Prostate gland (tissue), 2 donors: ENCODE measurements around the gene TUBGCP3. TPM values are rescaled to one million over a fixed set of nuclear protein-coding genes. Genes with fewer than 3 reads are reported as not detected.

ENCODE experiments used
- DNase-seq: peaks from one replicate; pipeline ENCODE4 v3.0.0-alpha.2; 2019; ENCODE audit warnings: low spot score
- H3K27ac ChIP-seq, 2 donors: fragments of 200-600 bp; sonication (generic); 2 replicates each; pipeline ENCODE4 v1.5.1; 2017 to 2019
- H3K27me3 ChIP-seq: fragments of 200-600 bp; sonication (generic); replicated peaks from 2 replicates; pipeline ENCODE4 v1.5.1; 2019; ENCODE audit not compliant: insufficient read depth
- H3K36me3 ChIP-seq, 2 donors: fragments of 200-600 bp; sonication (generic); 1 replicate in 1 of 2; 2 replicates in 1 of 2; pipeline versions ENCODE4 v1.5.1 to v1.8.1; 2017 to 2019
- H3K4me1 ChIP-seq: fragments of 200-600 bp; sonication (generic); replicated peaks from 2 replicates; pipeline ENCODE4 v1.5.1; 2019
- H3K4me3 ChIP-seq, 2 donors: fragments of 200-600 bp; sonication (generic); 2 replicates each; pipeline ENCODE4 v1.5.1; 2017 to 2019
- H3K9me3 ChIP-seq: fragments of 200-600 bp; sonication (generic); 2 replicates; pipeline ENCODE4 v1.5.1; 2017
- CTCF ChIP-seq, 4 experiments: fragments of 200-600 bp in 2 of 4; fragments of 450-650 bp in 2 of 4; sonication (generic) in 2 of 4; IDR thresholded peaks; 1 replicate in 3 of 4; 2 replicates in 1 of 4; pipeline ENCODE4 v1.5.1; 2016 to 2019; ENCODE audit warnings: antibody characterized with exemption in 4 of 4, mild to moderate bottlenecking in 2 of 4, moderate library complexity in 2 of 4
- POLR2A ChIP-seq: fragments of 450-650 bp; IDR thresholded peaks from one replicate; pipeline ENCODE4 v1.6.1; 2016; ENCODE audit warnings: antibody characterized with exemption, mild to moderate bottlenecking
- POLR2AphosphoS5 ChIP-seq: sonication (generic); formaldehyde crosslinking; IDR thresholded peaks from one replicate; pipeline ENCODE4 v1.6.1; 2017; ENCODE audit warnings: antibody characterized with exemption
- WGBS: methylation state at CpG from one replicate; pipeline ENCODE4 v1.1.5; 2018; 5-methylcytosine and 5-hydroxymethylcytosine counted together
- intact Hi-C: fragments of 100-400 bp; cut with DNase I; formaldehyde crosslinking; loops from one replicate; pipeline ENCODE4 v1.14.2; 2022
- total RNA-seq, 2 donors: library from RNA; depleted of rRNA; stranded (reverse); fragments of >200 nt; gene quantifications; one replicate each; pipeline ENCODE4 v1.1.0, GENCODE V29; 2016

Gene TUBGCP3
- total RNA-seq, 2 donors from 2014 or later = 19.7 to 37.5 TPM

GRCh38 chr13:112626124-112626523 is 38.2 kb upstream of the TUBGCP3 start:
- intact Hi-C loops = no loop called here
- no peaks in the 10 kb centered on the region for H3K36me3 ChIP-seq
- no peak overlapping the region for H3K27ac ChIP-seq
- no peaks in the 10 kb centered on the region for H3K9me3 ChIP-seq
- H3K27me3 ChIP-seq = no peaks in the 10 kb centered on the region
- no peaks in the 10 kb centered on the region for H3K4me1 ChIP-seq
- TF ChIP-seq POLR2A (no peak), POLR2AphosphoS5 (no peak), CTCF (IDR thresholded peaks at IDR 0.05) (no peak)
- H3K4me3 ChIP-seq = no peak overlapping the region
- DNase-seq = no peak
- WGBS = 90% methylated on average over 8 of the region's 8 CpGs

- no peak for DNase-seq
These were observed 37.7 kb upstream of the TUBGCP3 start for GRCh38 chr13:112625698-112626097.

GRCh38 chr13:112624602-112625430 is 36.9 kb upstream of the TUBGCP3 start:
- 90% methylated on average over 19 of the region's 19 CpGs for WGBS
- DNase-seq = no peak
- TF ChIP-seq CTCF (IDR thresholded peaks at IDR 0.05) (no peak), POLR2A (no peak), POLR2AphosphoS5 (no peak)

More at GRCh38 chr13:112625698-112626097, 37.7 kb upstream of the TUBGCP3 start:
- H3K27ac ChIP-seq = no peak overlapping the region
- H3K4me1 ChIP-seq = no peaks in the 10 kb centered on the region
- H3K36me3 ChIP-seq = no peaks in the 10 kb centered on the region
- WGBS = 83% methylated on average over 8 of the region's 8 CpGs
- TF ChIP-seq POLR2A (no peak), POLR2AphosphoS5 (no peak), CTCF (IDR thresholded peaks at IDR 0.05) (no peak)
- H3K4me3 ChIP-seq = no peak overlapping the region
- H3K27me3 ChIP-seq = no peaks in the 10 kb centered on the region
- intact Hi-C loops = no loop called here
- no peaks in the 10 kb centered on the region for H3K9me3 ChIP-seq

GRCh38 chr13:112624040-112624439 is 36.1 kb upstream of the TUBGCP3 start:
- Histone ChIP-seq H3K27ac (no peak overlapping the region), H3K27me3 (no peaks in the 10 kb centered on the region), H3K36me3 (no peaks in the 10 kb centered on the region), H3K4me3 (no peak overlapping the region), H3K9me3 (no peaks in the 10 kb centered on the region), H3K4me1 (no peaks in the 10 kb centered on the region)
- intact Hi-C loops = no loop called here
- WGBS = 90% methylated on average over 16 of the region's 16 CpGs
- TF ChIP-seq POLR2AphosphoS5 (no peak), CTCF (IDR thresholded peaks at IDR 0.05) (no peak), POLR2A (no peak)
- no peak for DNase-seq

More at GRCh38 chr13:112624602-112625430, 36.9 kb upstream of the TUBGCP3 start:
- Histone ChIP-seq H3K27ac (no peak overlapping the region), H3K4me3 (no peak overlapping the region), H3K36me3 (no peaks in the 10 kb centered on the region), H3K4me1 (no peaks in the 10 kb centered on the region), H3K27me3 (no peaks in the 10 kb centered on the region), H3K9me3 (no peaks in the 10 kb centered on the region)
- intact Hi-C loops = no loop called here

- TF ChIP-seq POLR2AphosphoS5 (no peak), CTCF (IDR thresholded peaks at IDR 0.05) (no peak), POLR2A (no peak)
- no peaks in the 10 kb centered on the region for H3K36me3 ChIP-seq
- no peak overlapping the region for H3K27ac ChIP-seq
- no peak for DNase-seq
- 85% methylated on average over 17 of the region's 17 CpGs for WGBS
- H3K4me3 ChIP-seq = no peak overlapping the region
- H3K27me3 ChIP-seq = no peaks in the 10 kb centered on the region
- no peaks in the 10 kb centered on the region for H3K4me1 ChIP-seq
- intact Hi-C loops = no loop called here
- H3K9me3 ChIP-seq = no peaks in the 10 kb centered on the region
These were observed 35.2 kb upstream of the TUBGCP3 start for GRCh38 chr13:112623051-112623711.
